ENCODE results near the gene ATP2C1. TPM values are rescaled to one million over a fixed set of nuclear protein-coding genes. Genes with fewer than 3 reads are reported as not detected.
A peak's percentile ranks its signal among the peaks of the same experiment; 100 is the strongest.
"Not testable (repeated sequence)": the region's sequence is repeated elsewhere in the genome, so short reads cannot be mapped to it uniquely, and the experiment has no call there.

ATP2C1 gene
- total RNA-seq, 2 donors from 2014 or later = 76.0 to 79.6 TPM

- no peak for DNase-seq
- peaks cover 0 to 2% of the 10 kb centered on the region in 2 donors for H3K9me3 Mint-ChIP-seq
- H3K4me3 Mint-ChIP-seq = peak overlapping the region; percentile 34 to 51
- H3K4me1 Mint-ChIP-seq (ENCODE audit: low read depth) = peaks cover 50% of the 10 kb centered on the region
- no peak for ATAC-seq (replicated peaks in 1 of 2)
- H3K27ac Mint-ChIP-seq = peak overlapping the region; percentile 54
- H3K27me3 Mint-ChIP-seq (ENCODE audit: low read depth) = no peaks in the 10 kb centered on the region
- H3K36me3 Mint-ChIP-seq (ENCODE audit: insufficient read depth in 2 of 2) = peaks cover 10 to 25% of the 10 kb centered on the region in 2 donors
These were observed 126.3 kb downstream of the ATP2C1 start for GRCh38 chr3:131020122-131020693.

- DNase-seq (no peak), ATAC-seq (replicated peaks in 1 of 2) (no peak)
- peaks cover 3 to 19% of the 10 kb centered on the region in 2 donors for H3K36me3 Mint-ChIP-seq (ENCODE audit: insufficient read depth in 2 of 2)
- H3K27me3 Mint-ChIP-seq (ENCODE audit: low read depth) = no peaks in the 10 kb centered on the region
- peaks cover 0 to 2% of the 10 kb centered on the region in 2 donors for H3K9me3 Mint-ChIP-seq
- peak overlapping the region; percentile 92 to 95 for H3K4me3 Mint-ChIP-seq
- H3K27ac Mint-ChIP-seq = peak overlapping the region; percentile 90
- H3K4me1 Mint-ChIP-seq (ENCODE audit: low read depth) = peaks cover 56% of the 10 kb centered on the region
These were observed 131.7 kb downstream of the ATP2C1 start for GRCh38 chr3:131025539-131025938.

- Mint-ChIP-seq H3K36me3 (ENCODE audit: insufficient read depth in 2 of 2) (peaks cover 3 to 18% of the 10 kb centered on the region in 2 donors), H3K27me3 (ENCODE audit: low read depth) (no peaks in the 10 kb centered on the region), H3K4me1 (ENCODE audit: low read depth) (peaks cover 47% of the 10 kb centered on the region), H3K4me3 (peak within 1 kb of the TSS; percentile 92 to 95), H3K27ac (peak within 1 kb of the TSS; percentile 90), H3K9me3 (peaks cover 0 to 2% of the 10 kb centered on the region in 2 donors)
- DNase-seq = peak; percentile 90 to 93
- peak; percentile 98 to 99 for ATAC-seq (replicated peaks in 1 of 2)
These were observed 132.7 kb downstream of the ATP2C1 start, which contains the start of the genes ASTE1 and NEK11 for GRCh38 chr3:131026321-131027151. Gene ASTE1 (minus strand): TSS chr3:131026825. CDS start chr3:131025306, 1,519 bp downstream. Gene NEK11 (plus strand): TSS chr3:131026877. CDS start chr3:131029709, 2,832 bp downstream.

- peaks cover 3 to 12% of the 10 kb centered on the region in 2 donors for H3K36me3 Mint-ChIP-seq (ENCODE audit: insufficient read depth in 2 of 2)
- no peaks in the 10 kb centered on the region for H3K27me3 Mint-ChIP-seq (ENCODE audit: low read depth)
- no peak for ATAC-seq (replicated peaks in 1 of 2)
- H3K4me1 Mint-ChIP-seq (ENCODE audit: low read depth) = peaks cover 32% of the 10 kb centered on the region
- H3K27ac Mint-ChIP-seq = peak overlapping the region; percentile 68
- no peak for DNase-seq
- peaks cover 0 to 2% of the 10 kb centered on the region in 2 donors for H3K9me3 Mint-ChIP-seq
- no peak overlapping the region for H3K4me3 Mint-ChIP-seq
These were observed 135.0 kb downstream of the ATP2C1 start for GRCh38 chr3:131028844-131029243.

DNA sequence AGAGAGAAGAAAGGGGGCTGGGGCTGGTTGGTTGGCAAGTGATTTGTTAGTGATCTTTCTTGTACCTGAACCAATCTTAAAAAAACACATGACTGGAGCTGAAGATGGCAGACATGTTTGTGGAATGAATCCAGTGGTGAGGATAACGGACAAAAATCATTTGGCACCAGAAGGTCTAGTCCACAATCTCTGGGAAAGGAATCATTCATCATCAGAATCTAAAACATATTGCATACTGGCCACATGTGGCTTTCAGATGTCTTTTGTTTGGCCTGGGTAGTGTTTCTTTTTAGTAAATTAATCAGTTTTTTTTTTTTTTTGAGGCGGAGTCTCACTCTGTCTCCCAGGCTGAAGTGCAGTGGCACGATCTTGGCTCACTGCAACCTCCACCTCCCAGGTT, 137.8 kb downstream of the ATP2C1 start:
- H3K36me3 Mint-ChIP-seq (ENCODE audit: insufficient read depth in 2 of 2) = no peaks in the 10 kb centered on the region
- no peak overlapping the region for H3K4me3 Mint-ChIP-seq
- no peak overlapping the region for H3K27ac Mint-ChIP-seq
- ATAC-seq (replicated peaks in 1 of 2) = no peak
- H3K27me3 Mint-ChIP-seq (ENCODE audit: low read depth) = no peaks in the 10 kb centered on the region
- peaks cover 7% of the 10 kb centered on the region for H3K4me1 Mint-ChIP-seq (ENCODE audit: low read depth)
- no peaks in the 10 kb centered on the region for H3K9me3 Mint-ChIP-seq
- no peak for DNase-seq

DNA sequence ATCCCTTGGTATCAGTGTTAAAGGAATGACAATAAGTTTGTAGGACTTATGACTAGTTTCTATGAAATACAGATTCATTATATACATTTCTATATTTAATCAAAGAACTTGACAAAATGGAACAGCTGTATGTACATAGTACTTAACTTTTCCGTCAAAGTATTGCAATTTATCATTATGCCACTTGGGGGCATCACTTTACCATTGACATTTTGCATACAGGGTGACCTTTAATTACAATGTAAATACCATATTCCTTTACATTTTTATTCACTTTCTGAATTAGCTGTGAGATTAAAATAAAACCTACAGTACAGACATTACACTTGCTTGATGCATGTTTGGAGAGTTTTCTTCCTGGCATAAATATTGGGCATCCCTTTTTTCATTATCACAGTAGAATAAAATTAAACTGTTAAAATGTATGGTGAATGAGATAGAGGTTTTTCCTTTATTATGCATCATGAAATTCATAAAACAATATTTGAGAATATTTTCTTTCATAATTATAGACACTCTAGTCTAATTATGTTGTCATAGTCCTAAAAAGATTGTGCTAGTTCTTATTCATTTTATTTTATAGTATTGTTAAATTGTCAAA, 139.7 kb downstream of the ATP2C1 start:
- peak; percentile 60 to 61 for ATAC-seq (replicated peaks in 1 of 2)
- no peaks in the 10 kb centered on the region for H3K27me3 Mint-ChIP-seq (ENCODE audit: low read depth)
- no peaks in the 10 kb centered on the region for H3K9me3 Mint-ChIP-seq
- H3K4me3 Mint-ChIP-seq = no peak overlapping the region
- H3K27ac Mint-ChIP-seq = no peak overlapping the region
- no peaks in the 10 kb centered on the region for H3K36me3 Mint-ChIP-seq (ENCODE audit: insufficient read depth in 2 of 2)
- DNase-seq = peak; percentile 11 to 55
- no peaks in the 10 kb centered on the region for H3K4me1 Mint-ChIP-seq (ENCODE audit: low read depth)

- peaks cover 11% of the 10 kb centered on the region for H3K4me1 Mint-ChIP-seq (ENCODE audit: low read depth)
- H3K27ac Mint-ChIP-seq = no peak overlapping the region
- ATAC-seq (replicated peaks in 1 of 2) (no peak), DNase-seq (no peak)
- no peaks in the 10 kb centered on the region for H3K9me3 Mint-ChIP-seq
- no peak overlapping the region for H3K4me3 Mint-ChIP-seq
- peaks cover 0 to 2% of the 10 kb centered on the region in 2 donors for H3K36me3 Mint-ChIP-seq (ENCODE audit: insufficient read depth in 2 of 2)
- no peaks in the 10 kb centered on the region for H3K27me3 Mint-ChIP-seq (ENCODE audit: low read depth)
These were observed 142.4 kb downstream of the ATP2C1 start for GRCh38 chr3:131036200-131036816.

GRCh38 chr3:131036986-131037385, 143.1 kb downstream of the ATP2C1 start:
- H3K27me3 Mint-ChIP-seq (ENCODE audit: low read depth) = no peaks in the 10 kb centered on the region
- no peak overlapping the region for H3K27ac Mint-ChIP-seq
- DNase-seq (no peak), ATAC-seq (replicated peaks in 1 of 2) (no peak)
- H3K9me3 Mint-ChIP-seq = no peaks in the 10 kb centered on the region
- no peak overlapping the region for H3K4me3 Mint-ChIP-seq
- H3K4me1 Mint-ChIP-seq (ENCODE audit: low read depth) = peaks cover 18% of the 10 kb centered on the region
- peaks cover 0 to 2% of the 10 kb centered on the region in 2 donors for H3K36me3 Mint-ChIP-seq (ENCODE audit: insufficient read depth in 2 of 2)

- no peaks in the 10 kb centered on the region for H3K27me3 Mint-ChIP-seq (ENCODE audit: low read depth)
- no peak overlapping the region for H3K27ac Mint-ChIP-seq
- H3K9me3 Mint-ChIP-seq = peaks cover 1 to 2% of the 10 kb centered on the region in 2 donors
- ATAC-seq (replicated peaks in 1 of 2) (no peak), DNase-seq (no peak)
- peaks cover 30% of the 10 kb centered on the region for H3K4me1 Mint-ChIP-seq (ENCODE audit: low read depth)
- peaks cover 2 to 7% of the 10 kb centered on the region in 2 donors for H3K36me3 Mint-ChIP-seq (ENCODE audit: insufficient read depth in 2 of 2)
- no peak overlapping the region for H3K4me3 Mint-ChIP-seq
These were observed 144.4 kb downstream of the ATP2C1 start for GRCh38 chr3:131038326-131038725.

DNA sequence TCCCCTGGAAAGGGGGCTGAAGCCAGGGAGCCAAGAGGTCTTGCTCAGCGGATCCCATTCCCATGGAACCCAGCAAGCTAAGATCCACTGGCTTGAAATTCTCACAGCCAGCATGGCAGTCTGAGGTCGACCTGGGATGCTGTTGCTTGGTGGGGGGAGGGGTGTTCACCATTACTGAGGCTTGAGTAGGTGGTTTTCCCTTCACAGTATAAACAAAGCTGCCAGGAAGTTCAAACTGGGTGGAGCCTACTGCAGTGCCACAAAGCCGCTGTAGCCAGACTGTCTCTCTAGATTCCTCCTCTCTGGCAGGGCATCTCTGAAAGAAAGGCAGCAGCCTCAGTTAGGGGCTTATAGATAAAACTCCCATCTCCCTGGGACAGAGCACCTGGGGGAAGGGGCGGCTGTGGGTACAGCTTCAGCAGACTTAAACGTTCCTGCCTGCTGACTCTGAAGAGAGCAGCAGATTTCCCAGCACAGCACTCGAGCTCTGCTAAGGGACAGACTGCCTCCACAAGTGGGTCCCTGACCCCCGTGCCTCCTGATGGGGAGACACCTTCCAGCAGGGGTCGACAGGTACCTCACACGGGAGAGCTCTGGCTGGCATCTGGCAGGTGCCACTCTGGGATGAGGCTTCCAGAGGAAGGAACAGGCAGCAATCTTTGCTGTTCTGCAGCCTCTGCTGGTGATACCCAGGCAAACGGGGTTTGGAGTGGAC, 148.5 kb downstream of the ATP2C1 start:
- DNase-seq = peak; percentile 40 to 56
- Mint-ChIP-seq H3K36me3 (ENCODE audit: insufficient read depth in 2 of 2) (peaks cover 17 to 24% of the 10 kb centered on the region in 2 donors), H3K4me1 (ENCODE audit: low read depth) (peaks cover 30% of the 10 kb centered on the region), H3K27ac (peak overlapping the region; percentile 83), H3K9me3 (peaks cover 18 to 20% of the 10 kb centered on the region in 2 donors), H3K4me3 (peak overlapping the region; percentile 10 to 59)
- H3K27me3 Mint-ChIP-seq (ENCODE audit: low read depth) = not testable (repeated sequence)
- peak; percentile 50 to 78 for ATAC-seq (replicated peaks in 1 of 2)

DNA sequence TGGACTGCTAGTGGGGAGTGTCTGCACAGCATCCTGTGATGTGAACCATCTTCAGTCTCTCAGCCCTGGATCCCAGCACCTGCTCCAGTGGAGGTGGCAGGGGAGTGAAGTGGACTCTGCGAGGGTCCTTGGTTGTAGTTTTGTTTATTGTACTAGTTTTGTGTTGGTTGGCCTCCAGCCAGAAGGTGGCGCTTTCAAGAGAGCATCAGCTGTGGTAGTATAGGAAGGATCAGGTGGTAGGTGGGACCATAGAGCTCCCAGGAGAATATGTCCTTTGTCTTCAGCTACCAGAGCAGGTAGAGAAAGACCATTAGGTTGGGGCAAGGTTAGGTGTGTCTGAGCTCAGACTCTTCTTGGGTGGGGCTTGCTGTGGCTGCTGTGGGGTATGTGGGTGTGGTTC, 153.7 kb downstream of the ATP2C1 start:
- DNase-seq = no peak
- Mint-ChIP-seq H3K27me3 (ENCODE audit: low read depth) (no peaks in the 10 kb centered on the region), H3K36me3 (ENCODE audit: insufficient read depth in 2 of 2) (peaks cover 20 to 22% of the 10 kb centered on the region in 2 donors), H3K4me3 (no peak overlapping the region), H3K9me3 (peaks cover 21 to 22% of the 10 kb centered on the region in 2 donors), H3K4me1 (ENCODE audit: low read depth) (peaks cover 6% of the 10 kb centered on the region), H3K27ac (no peak overlapping the region)
- ATAC-seq (replicated peaks in 1 of 2) = no peak

DNA sequence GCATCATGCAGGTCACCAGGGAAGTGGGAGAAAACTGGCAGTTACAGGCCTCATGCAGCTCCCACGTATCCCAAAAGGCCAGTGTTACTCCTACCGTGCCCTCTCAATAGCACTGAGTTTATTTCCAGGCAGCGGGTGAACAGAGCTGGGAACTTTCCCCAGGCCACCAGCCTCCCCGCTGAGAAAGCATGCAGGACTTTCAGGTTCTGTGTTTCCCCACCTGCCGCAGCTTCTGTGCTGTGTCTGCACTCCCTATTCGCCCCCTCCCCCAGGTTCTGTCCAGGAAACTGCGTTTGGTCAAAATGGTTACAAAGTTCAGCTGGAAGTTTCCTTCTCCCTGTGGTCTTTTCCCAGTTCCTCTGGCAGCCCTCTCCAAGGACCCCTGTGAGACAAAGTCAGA, 154.1 kb downstream of the ATP2C1 start:
- H3K27me3 Mint-ChIP-seq (ENCODE audit: low read depth) = no peaks in the 10 kb centered on the region
- H3K36me3 Mint-ChIP-seq (ENCODE audit: insufficient read depth in 2 of 2) = peaks cover 20% of the 10 kb centered on the region in 2 donors
- ATAC-seq (replicated peaks in 1 of 2) (no peak), DNase-seq (no peak)
- no peak overlapping the region for H3K4me3 Mint-ChIP-seq
- H3K9me3 Mint-ChIP-seq = peaks cover 21 to 22% of the 10 kb centered on the region in 2 donors
- peaks cover 2% of the 10 kb centered on the region for H3K4me1 Mint-ChIP-seq (ENCODE audit: low read depth)
- no peak overlapping the region for H3K27ac Mint-ChIP-seq

Measured in activated T-cell treated with anti-CD3 and anti-CD28 coated beads, Interleukin-2, amount 50 U/mL, for 72 hours (primary cell).